K562 (cell line): Measurements from ENCODE around the gene CABP7. TPM values are rescaled to one million over a fixed set of nuclear protein-coding genes. Genes with fewer than 3 reads are reported as not detected.

Experiments used
- ATAC-seq: fragments of 200-7000 bp; cut with Tn5 transposase; 3 replicates; pipeline ENCODE4 v1.9.1; 2020; ENCODE audit warnings: moderate library complexity
- BruUV-seq: library from RNA; stranded (reverse); fragments of 400-500 nt; replicated peaks from 2 replicates; lab custom pipeline; 2021; lab: Mats Ljungman, UMichigan
- CTCF ChIA-PET: fragments of 300-600 bp; formaldehyde crosslinking; extraction: SDS; loops from one replicate; lab custom pipeline; 2021; ENCODE audit warnings: low intra/inter-chr PET ratio; lab: Yijun Ruan, JAX
- POLR2A ChIA-PET: fragments of 300-600, 350-650 bp; sonication (Branson Sonifier 250); formaldehyde crosslinking; extraction: SDS; loops from one replicate; lab custom pipeline; 2021; ENCODE audit warnings: antibody characterized with exemption, inconsistent platforms; lab: Yijun Ruan, JAX
- DNase-seq, 4 experiments: peaks; one replicate each; pipeline versions ENCODE4 v3.0.0 to v3.0.0-alpha.2; 2011 to 2018; ENCODE audit warnings: low spot score in 3 of 4, mixed read lengths in 3 of 4; ENCODE audit errors: extremely low read depth in 1 of 4
- FAIRE-seq: peaks from 2 replicates; lab custom pipeline; 2011; peaks lifted over from hg19 to GRCh38; lab: Jason Lieb, UNC
- H2AFZ ChIP-seq: 2 replicates; pipeline ENCODE4 v1.6.0; 2011; ENCODE audit warnings: low read depth, low read length, control low read depth, inconsistent platforms
- H3K27ac ChIP-seq: fragments of 200-600 bp; 3 replicates; pipeline ENCODE4 v1.8.0; 2011; ENCODE audit warnings: low read depth, mild to moderate bottlenecking, control low read depth, inconsistent platforms, low read length, moderate library complexity, mixed read lengths; ENCODE audit errors: extremely low read depth
- H3K27me3 ChIP-seq, 2 experiments: fragments of 300-600 bp in 1 of 2; 2 replicates in 1 of 2; 3 replicates in 1 of 2; pipeline versions ENCODE4 v1.6.0 to v1.8.0; 2011; ENCODE audit warnings: inconsistent platforms in 2 of 2, low read length in 2 of 2, mild to moderate bottlenecking in 1 of 2, mixed read lengths in 1 of 2, moderate library complexity in 1 of 2; ENCODE audit not compliant: control insufficient read depth in 2 of 2, insufficient read depth in 2 of 2
- H3K36me3 ChIP-seq: fragments of 300-600 bp; 3 replicates; pipeline ENCODE4 v1.8.0; 2011; ENCODE audit warnings: mild to moderate bottlenecking, low read length, inconsistent platforms; ENCODE audit not compliant: control insufficient read depth, insufficient read depth
- H3K4me1 ChIP-seq, 2 experiments: fragments of 200-600 bp in 1 of 2; replicated peaks in 1 of 2; 2 replicates in 1 of 2; 3 replicates in 1 of 2; pipeline versions ENCODE4 v1.5.1 to v1.8.0; 2011; ENCODE audit warnings: inconsistent platforms in 2 of 2, low read length in 2 of 2, mild to moderate bottlenecking in 1 of 2, mixed read lengths in 1 of 2, moderate library complexity in 1 of 2; ENCODE audit not compliant: control insufficient read depth in 2 of 2, insufficient read depth in 2 of 2
- H3K4me2 ChIP-seq: 2 replicates; pipeline ENCODE4 v1.6.1; 2011; ENCODE audit warnings: low read length, control low read depth, inconsistent platforms, mixed read lengths; ENCODE audit not compliant: insufficient read depth
- H3K4me3 ChIP-seq: fragments of 200-600 bp; sonication (generic), shearing (Covaris generic); 2 replicates; pipeline ENCODE4 v1.5.1; 2016; ENCODE audit warnings: control low read depth, inconsistent platforms
- H3K79me2 ChIP-seq: fragments of 200-600 bp; 3 replicates; pipeline ENCODE4 v1.8.0; 2011; ENCODE audit warnings: low read length, inconsistent platforms; ENCODE audit not compliant: control insufficient read depth, insufficient read depth
- H3K9ac ChIP-seq, 2 experiments: 2 replicates each; pipeline versions ENCODE4 v1.6.0 to v1.6.1; 2011; ENCODE audit warnings: low read depth in 2 of 2, low read length in 2 of 2, control low read depth in 1 of 2, inconsistent platforms in 1 of 2, mild to moderate bottlenecking in 1 of 2, mixed read lengths in 1 of 2; ENCODE audit not compliant: insufficient read depth in 1 of 2
- H3K9me1 ChIP-seq: one replicate; pipeline ENCODE4 v1.6.0; 2011; ENCODE audit warnings: inconsistent platforms, mild to moderate bottlenecking, low read length, moderate library complexity; ENCODE audit not compliant: control insufficient read depth, insufficient read depth
- H3K9me3 ChIP-seq: replicated peaks from 2 replicates; pipeline ENCODE4 v1.5.1; 2011; ENCODE audit warnings: low read depth, low read length, inconsistent platforms; ENCODE audit not compliant: control insufficient read depth, insufficient read depth
- H4K20me1 ChIP-seq: replicated peaks from 2 replicates; pipeline ENCODE4 v1.6.1; 2011; ENCODE audit warnings: low read length, inconsistent platforms, mixed read lengths; ENCODE audit not compliant: control insufficient read depth, insufficient read depth
- ARID2 ChIP-seq: fragments of 450-650 bp; IDR thresholded peaks from 2 replicates; pipeline ENCODE4 v1.6.1; 2017; ENCODE audit warnings: antibody characterized with exemption, mild to moderate bottlenecking
- FOXM1 ChIP-seq, 2 experiments: fragments of 450-650 bp in 1 of 2; sonication (generic) in 1 of 2; formaldehyde crosslinking in 1 of 2; IDR thresholded peaks; 2 replicates each; pipeline versions ENCODE4 v1.6.1 to v1.9.0; 2017 to 2022; ENCODE audit warnings: low read depth in 2 of 2, mild to moderate bottlenecking in 2 of 2, missing genetic modification reagents in 1 of 2, moderate library complexity in 1 of 2
- GATAD2A ChIP-seq: fragments of 450-650 bp; IDR thresholded peaks from 2 replicates; pipeline ENCODE4 v1.6.1; 2017
- HOMEZ ChIP-seq: fragments of 250-450 bp; sonication (Bioruptor Pico); IDR thresholded peaks from 2 replicates; pipeline ENCODE4 v1.4.0; 2020; ENCODE audit warnings: mild to moderate bottlenecking, moderate library complexity
- JUN ChIP-seq, 2 experiments: sonication (generic) in 1 of 2; formaldehyde crosslinking in 1 of 2; IDR thresholded peaks; 2 replicates each; pipeline versions ENCODE4 v1.6.1 to v1.8.0; 2012 to 2022; ENCODE audit warnings: borderline replicate concordance in 2 of 2, mild to moderate bottlenecking in 2 of 2, improper control_type of control experiment in 1 of 2, low read depth in 1 of 2, low read length in 1 of 2, missing genetic modification reagents in 1 of 2
- MTA3 ChIP-seq: fragments of 450-650 bp; formaldehyde crosslinking; IDR thresholded peaks from 2 replicates; pipeline ENCODE4 v1.6.1; 2017; ENCODE audit warnings: mild to moderate bottlenecking, borderline replicate concordance
- SP1 ChIP-seq: sonication (generic); formaldehyde crosslinking; IDR thresholded peaks from 2 replicates; pipeline ENCODE4 v1.8.1; 2022; ENCODE audit warnings: mild to moderate bottlenecking, missing genetic modification reagents
- SRSF9 ChIP-seq: fragments of 200-400 bp; formaldehyde crosslinking; IDR thresholded peaks from 2 replicates; pipeline ENCODE4 v1.6.1; 2017; ENCODE audit warnings: low read depth, low read length, borderline replicate concordance
- ZC3H11A ChIP-seq: IDR thresholded peaks from 2 replicates; pipeline ENCODE4 v1.6.1; 2012; ENCODE audit warnings: low read depth, low read length, improper control_type of control experiment
- WGBS: fragments of 100-300 bp; shearing (Covaris generic); methylation state at CpG from one replicate; pipeline ENCODE4 v1.1.6; 2016; ENCODE audit warnings: low coverage, mixed read lengths; ENCODE audit not compliant: insufficient coverage; ENCODE audit errors: missing lambda C conversion rate; 5-methylcytosine and 5-hydroxymethylcytosine counted together
- in situ Hi-C: fragments of 300-500 bp; cut with MboI; formaldehyde crosslinking; loops from 4 replicates; pipeline ENCODE4 v1.15.0; 2018; ENCODE audit warnings: inconsistent platforms, mixed read lengths
- intact Hi-C: fragments of 100-400 bp; cut with micrococcal nuclease; formaldehyde crosslinking; loops from 2 replicates; pipeline ENCODE4 v1.14.2; 2022
- polyA plus RNA-seq, 8 experiments: library from polyadenylated mRNA; depleted of rRNA in 4 of 8; stranded (reverse) in 5 of 8; unstranded in 3 of 8; fragments of >200 nt; fragmentation: Nextera tagmentation in 2 of 8; fragmentation: Illumina TruSeq in 1 of 8; extraction: Ambion mirVana in 2 of 8; extraction: Trizol in 1 of 8; gene quantifications; 2 replicates each; pipeline versions ENCODE4 v1.2.1 to v1.2.3, GENCODE V29; 2011 to 2014; ENCODE audit warnings: inconsistent platforms in 1 of 8, missing spikeins in 1 of 8
- total RNA-seq, 7 experiments: library from RNA; depleted of rRNA in 6 of 7; stranded (reverse); fragments of >200 nt in 6 of 7; fragmentation: Illumina TruSeq in 2 of 7; extraction: Trizol in 2 of 7; gene quantifications; 2 replicates each; pipeline versions ENCODE4 v1.2.1 to v1.2.3, GENCODE V29; 2011 to 2021; ENCODE audit warnings: low replicate concordance in 1 of 7
- TF ChIP-seq, protein P1 (sequence below): fragments of 250-450 bp; sonication (Bioruptor Pico); IDR thresholded peaks from 2 replicates; pipeline ENCODE4 v1.5.0; 2021; ENCODE audit warnings: mild to moderate bottlenecking, moderate library complexity
- TF ChIP-seq, protein P2 (sequence below): sonication (generic); formaldehyde crosslinking; IDR thresholded peaks from 2 replicates; pipeline ENCODE4 v1.8.0; 2022; ENCODE audit warnings: missing genetic modification reagents, mild to moderate bottlenecking, borderline replicate concordance

The CABP7 gene
- total and polyA plus RNA-seq, 9 of the 15 experiments (the other 6 are each of a cell fraction or from before 2014, with no cell fraction given), result not detected

GRCh38 chr22:29780748-29781676 lies 61.2 kb downstream of the CABP7 start:
- intact Hi-C loops, result no loop called here
- POLR2A ChIA-PET, result interaction anchor here (1.0 to 1.3 kb wide), 3 partner anchors 14 to 29 kb away, joined by 4 read pairs; partner anchors contain the start of genes UQCR10 and ZMAT5
- no peak overlapping the region for H3K4me3 ChIP-seq
- peak overlapping the region; percentile 56 for H3K4me2 ChIP-seq
- H3K36me3 ChIP-seq, result no peaks in the 10 kb centered on the region
- H4K20me1 ChIP-seq, result no peaks in the 10 kb centered on the region
- CTCF ChIA-PET, result no interaction called here
- ATAC-seq, result peak; percentile 96
- peak overlapping the region; percentile 57 for H2AFZ ChIP-seq
- H3K27ac ChIP-seq, result peak overlapping the region; percentile 65; the same call in 1 of the 3 replicates
- DNase-seq, result peak; percentile 77 to 89 (median 84)
- H3K4me1 ChIP-seq, result peaks cover 15 to 20% of the 10 kb centered on the region in 2 experiments
- H3K27me3 ChIP-seq, result no peaks in the 10 kb centered on the region
- peak; percentile 97 for FAIRE-seq
- WGBS, result 3% methylated on average over 8 of the region's 8 CpGs
- in situ Hi-C loops, result no loop called here
- H3K9me3 ChIP-seq, result no peaks in the 10 kb centered on the region
- H3K79me2 ChIP-seq, result no peaks in the 10 kb centered on the region
- H3K9ac ChIP-seq, result peak overlapping the region; percentile 26 to 75; a peak in 3 of 4 replicates
- no peaks in the 10 kb centered on the region for H3K9me1 ChIP-seq
- BruUV-seq, result no TSS peak
- TF ChIP-seq, protein P1, sequence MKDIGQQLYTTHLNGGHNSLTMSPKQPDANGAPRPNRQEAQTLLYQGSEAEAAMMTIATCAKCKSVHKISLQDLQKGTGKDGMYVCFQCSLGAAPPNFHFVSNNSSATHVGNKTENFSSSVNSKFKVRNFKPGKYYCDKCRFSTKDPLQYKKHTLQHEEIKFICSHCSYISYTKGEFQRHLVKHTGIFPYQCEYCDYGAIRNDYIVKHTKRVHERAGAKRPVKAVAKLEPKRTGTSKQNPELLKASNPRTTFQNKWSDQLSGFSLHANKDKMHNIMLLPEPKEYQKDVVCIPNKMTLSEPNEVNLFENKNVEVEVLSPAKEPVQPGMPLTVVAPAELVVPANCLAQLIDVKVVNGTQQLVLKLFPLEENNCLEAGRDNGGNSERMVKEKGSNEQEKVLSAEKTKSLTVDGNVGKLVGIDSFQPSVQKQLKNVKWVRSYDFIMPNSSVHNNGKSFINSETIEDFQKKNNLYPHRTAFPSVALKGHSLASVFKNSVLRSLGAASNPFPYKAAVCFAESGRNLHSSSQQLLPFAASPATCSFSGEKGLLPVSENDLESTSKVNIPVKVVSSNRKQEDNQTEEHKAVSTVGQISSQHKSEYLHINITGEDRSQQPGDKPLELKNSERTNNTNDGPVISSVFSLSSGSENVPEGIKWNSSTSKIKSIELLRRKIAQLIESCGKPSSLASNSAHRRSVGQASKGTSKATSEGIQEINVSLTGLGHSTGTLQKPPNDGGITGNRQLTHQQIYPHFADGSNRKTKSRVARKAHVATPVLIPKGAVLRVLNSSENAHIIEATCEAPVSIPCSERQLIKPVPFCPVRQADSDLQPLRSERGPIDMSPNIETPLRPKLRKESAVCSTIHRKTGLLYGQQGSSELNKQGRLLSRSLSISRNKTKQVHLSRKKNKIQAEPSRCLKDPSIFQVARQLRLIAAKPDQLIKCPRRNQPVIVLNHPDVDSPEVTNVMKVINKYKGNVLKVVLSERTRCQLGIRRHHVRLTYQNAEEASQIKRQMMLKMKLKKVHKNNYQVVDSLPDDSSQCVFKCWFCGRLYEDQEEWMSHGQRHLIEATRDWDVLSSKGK (CRISPR knock-in tag), result no peak
- no peak for TF ChIP-seq HOMEZ (CRISPR knock-in tag)
- TF ChIP-seq, protein P2, sequence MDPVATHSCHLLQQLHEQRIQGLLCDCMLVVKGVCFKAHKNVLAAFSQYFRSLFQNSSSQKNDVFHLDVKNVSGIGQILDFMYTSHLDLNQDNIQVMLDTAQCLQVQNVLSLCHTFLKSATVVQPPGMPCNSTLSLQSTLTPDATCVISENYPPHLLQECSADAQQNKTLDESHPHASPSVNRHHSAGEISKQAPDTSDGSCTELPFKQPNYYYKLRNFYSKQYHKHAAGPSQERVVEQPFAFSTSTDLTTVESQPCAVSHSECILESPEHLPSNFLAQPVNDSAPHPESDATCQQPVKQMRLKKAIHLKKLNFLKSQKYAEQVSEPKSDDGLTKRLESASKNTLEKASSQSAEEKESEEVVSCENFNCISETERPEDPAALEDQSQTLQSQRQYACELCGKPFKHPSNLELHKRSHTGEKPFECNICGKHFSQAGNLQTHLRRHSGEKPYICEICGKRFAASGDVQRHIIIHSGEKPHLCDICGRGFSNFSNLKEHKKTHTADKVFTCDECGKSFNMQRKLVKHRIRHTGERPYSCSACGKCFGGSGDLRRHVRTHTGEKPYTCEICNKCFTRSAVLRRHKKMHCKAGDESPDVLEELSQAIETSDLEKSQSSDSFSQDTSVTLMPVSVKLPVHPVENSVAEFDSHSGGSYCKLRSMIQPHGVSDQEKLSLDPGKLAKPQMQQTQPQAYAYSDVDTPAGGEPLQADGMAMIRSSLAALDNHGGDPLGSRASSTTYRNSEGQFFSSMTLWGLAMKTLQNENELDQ (CRISPR knock-in tag), result no peak
- TF ChIP-seq JUN (IDR thresholded peaks at IDR 0.05; ENCODE audit: borderline replicate concordance, low read depth, low read length), result peak; percentile 41; the same call in 1 of the 2 replicates
- no peak for TF ChIP-seq JUN (CRISPR knock-in tag; IDR thresholded peaks at IDR 0.05; ENCODE audit: borderline replicate concordance)
- no peak for TF ChIP-seq GATAD2A
- peak; percentile 41; the same call in 1 of the 2 replicates for TF ChIP-seq SP1 (CRISPR knock-in tag)
- TF ChIP-seq SRSF9, result no peak
- TF ChIP-seq MTA3, result peak; percentile 75; the same call in 1 of the 2 replicates
- TF ChIP-seq FOXM1 (IDR thresholded peaks at IDR 0.05; ENCODE audit: low read depth), result peak; percentile 87
- no peak for TF ChIP-seq FOXM1 (CRISPR knock-in tag; IDR thresholded peaks at IDR 0.05; ENCODE audit: low read depth)
- peak; percentile 33; the same call in 1 of the 2 replicates for TF ChIP-seq ZC3H11A
- TF ChIP-seq ARID2, result no peak
